HCT116 (cell line): ENCODE measurements around the gene LDAH. TPM values are rescaled to one million over a fixed set of nuclear protein-coding genes. Genes with fewer than 3 reads are reported as not detected.

Source experiments
- ATAC-seq: fragments of 200-7000 bp; cut with Tn5 transposase; 2 replicates; pipeline ENCODE4 v1.9.1; 2020; ENCODE audit warnings: mild to moderate bottlenecking, moderate library complexity
- BruUV-seq: library from RNA; stranded (reverse); fragments of 400-500 nt; replicated peaks from 2 replicates; lab custom pipeline; 2021; lab: Mats Ljungman, UMichigan
- CTCF ChIA-PET: fragments of 300-600 bp; sonication (Branson Sonifier 250); formaldehyde crosslinking; loops from one replicate; lab custom pipeline; 2021; ENCODE audit warnings: antibody characterized with exemption; lab: Charles Lee
- POLR2A ChIA-PET: fragments of 300-600, 350-600 bp; sonication (Branson Sonifier 250); formaldehyde crosslinking; loops from one replicate; lab custom pipeline; 2021; ENCODE audit warnings: antibody characterized with exemption; lab: Charles Lee
- RAD21 ChIA-PET, 2 experiments: fragments of 300-600 bp; sonication (Branson Sonifier 250); formaldehyde crosslinking; loops; one replicate each; lab custom pipeline; 2023; ENCODE audit warnings: low total read pairs in 2 of 2; ENCODE audit not compliant: uncharacterized antibody in 2 of 2, unreplicated experiment in 2 of 2, low non-redundant PET in 1 of 2; lab: Charles Lee
- DNase-seq: peaks from one replicate; pipeline ENCODE4 v3.0.0-alpha.2; 2010; ENCODE audit warnings: low read depth, low spot score
- H2AFZ ChIP-seq: fragments of 200-600 bp; shearing (Covaris generic), sonication (generic); 2 replicates; pipeline ENCODE4 v1.6.1; 2017; ENCODE audit warnings: low read depth, mixed run types, mixed read lengths, antibody characterized with exemption, low read length; ENCODE audit not compliant: poor library complexity, severe bottlenecking
- H3K27ac ChIP-seq: 2 replicates; pipeline ENCODE4 v1.5.1; 2012; ENCODE audit warnings: low read depth, low read length
- H3K27me3 ChIP-seq: fragments of 200-600 bp; sonication (generic); 2 replicates; pipeline ENCODE4 v1.6.1; 2016; ENCODE audit warnings: mixed run types, low read length, mixed read lengths; ENCODE audit not compliant: insufficient read depth
- H3K36me3 ChIP-seq, 2 experiments: fragments of 200-500 bp in 1 of 2; fragments of 200-600 bp in 1 of 2; sonication (Bioruptor generic) in 1 of 2; sonication (generic) in 1 of 2; 2 replicates each; pipeline versions ENCODE4 v1.5.1 to v1.6.1; 2014 to 2016; ENCODE audit warnings: low read length in 2 of 2, inconsistent platforms in 1 of 2, mixed read lengths in 1 of 2, mixed run types in 1 of 2; ENCODE audit not compliant: insufficient read depth in 2 of 2, control insufficient read depth in 1 of 2
- H3K4me1 ChIP-seq, 2 experiments: fragments of 200-600 bp in 1 of 2; sonication (generic) in 1 of 2; 2 replicates each; pipeline versions ENCODE4 v1.5.1 to v1.6.1; 2012 to 2017; ENCODE audit warnings: low read length in 2 of 2, inconsistent platforms in 1 of 2, mild to moderate bottlenecking in 1 of 2, mixed read lengths in 1 of 2, mixed run types in 1 of 2, moderate library complexity in 1 of 2; ENCODE audit not compliant: insufficient read depth in 2 of 2, control insufficient read depth in 1 of 2
- H3K4me2 ChIP-seq: fragments of 200-600 bp; sonication (generic); 2 replicates; pipeline ENCODE4 v1.6.1; 2017; ENCODE audit warnings: mixed run types, low read length, mixed read lengths
- H3K4me3 ChIP-seq, 2 experiments: fragments of 200-600 bp in 1 of 2; sonication (generic) in 1 of 2; replicated peaks in 1 of 2; 2 replicates each; pipeline ENCODE4 v1.5.1; 2011 to 2016; ENCODE audit warnings: low read length in 2 of 2, control low read depth in 1 of 2, low read depth in 1 of 2, mild to moderate bottlenecking in 1 of 2, mixed read lengths in 1 of 2, mixed run types in 1 of 2
- H3K79me2 ChIP-seq: fragments of 200-600 bp; sonication (generic); 2 replicates; pipeline ENCODE4 v1.6.1; 2017; ENCODE audit warnings: mild to moderate bottlenecking, mixed run types, low read length, moderate library complexity, mixed read lengths; ENCODE audit not compliant: insufficient read depth
- H3K9ac ChIP-seq: fragments of 200-600 bp; sonication (generic); 2 replicates; pipeline ENCODE4 v1.6.1; 2016; ENCODE audit warnings: low read length, mixed read lengths
- H3K9me2 ChIP-seq: fragments of 200-600 bp; sonication (generic), shearing (Covaris generic); 2 replicates; pipeline ENCODE4 v1.6.1; 2017; ENCODE audit warnings: mixed run types, mild to moderate bottlenecking, moderate library complexity; ENCODE audit not compliant: insufficient read depth
- H3K9me3 ChIP-seq, 2 experiments: fragments of 200-500 bp in 1 of 2; fragments of 200-600 bp in 1 of 2; sonication (Bioruptor generic) in 1 of 2; sonication (generic) in 1 of 2; 2 replicates each; pipeline ENCODE4 v1.6.1; 2014 to 2017; ENCODE audit warnings: low read length in 2 of 2, mixed read lengths in 2 of 2, inconsistent platforms in 1 of 2, low read depth in 1 of 2, mild to moderate bottlenecking in 1 of 2, mixed run types in 1 of 2, moderate library complexity in 1 of 2; ENCODE audit not compliant: control insufficient read depth in 1 of 2, insufficient read depth in 1 of 2
- H4K20me1 ChIP-seq: fragments of 200-600 bp; sonication (generic), shearing (Covaris generic); 2 replicates; pipeline ENCODE4 v1.6.1; 2017; ENCODE audit warnings: mixed run types, mild to moderate bottlenecking, moderate library complexity; ENCODE audit not compliant: insufficient read depth
- CEBPB ChIP-seq: IDR thresholded peaks from 2 replicates; pipeline ENCODE4 v1.6.1; 2012; ENCODE audit warnings: low read depth
- ELF1 ChIP-seq: IDR thresholded peaks from 2 replicates; pipeline ENCODE4 v1.6.1; 2012; ENCODE audit warnings: low read depth, borderline replicate concordance
- EZH2 ChIP-seq: fragments of 200-600 bp; sonication (generic); IDR thresholded peaks from 2 replicates; pipeline ENCODE4 v1.6.1; 2017; ENCODE audit warnings: antibody characterized with exemption, mixed run types
- FOSL1 ChIP-seq: IDR thresholded peaks from 2 replicates; pipeline ENCODE4 v1.6.1; 2012; ENCODE audit warnings: low read depth
- POLR2AphosphoS5 ChIP-seq: IDR thresholded peaks from 2 replicates; pipeline ENCODE4 v1.6.1; 2011; ENCODE audit warnings: mild to moderate bottlenecking, low read depth, low read length, moderate library complexity
- YY1 ChIP-seq: IDR thresholded peaks from 2 replicates; pipeline ENCODE4 v1.6.1; 2011; ENCODE audit warnings: low read length, low read depth, moderate library complexity, mild to moderate bottlenecking; ENCODE audit not compliant: insufficient replicate concordance; ENCODE audit errors: extremely low read depth
- intact Hi-C: fragments of 100-400 bp; cut with micrococcal nuclease; formaldehyde crosslinking; loops from 2 replicates; pipeline ENCODE4 v1.10.0; 2022
- total RNA-seq: library from RNA; stranded (reverse); gene quantifications from one replicate; pipeline ENCODE4 v1.2.1, GENCODE V29; 2021; ENCODE audit not compliant: unreplicated experiment
- TF ChIP-seq, protein P1 (sequence below): IDR thresholded peaks from 2 replicates; pipeline ENCODE4 v1.6.1; 2011; ENCODE audit warnings: mild to moderate bottlenecking, low read length, moderate library complexity; ENCODE audit not compliant: insufficient replicate concordance; ENCODE audit errors: extremely low read depth
- TF ChIP-seq, protein P2 (sequence below): IDR thresholded peaks from 2 replicates; pipeline ENCODE4 v1.6.1; 2012

The LDAH gene
- total RNA-seq, 1 experiment from 2014 or later = 25.7 TPM

DNA sequence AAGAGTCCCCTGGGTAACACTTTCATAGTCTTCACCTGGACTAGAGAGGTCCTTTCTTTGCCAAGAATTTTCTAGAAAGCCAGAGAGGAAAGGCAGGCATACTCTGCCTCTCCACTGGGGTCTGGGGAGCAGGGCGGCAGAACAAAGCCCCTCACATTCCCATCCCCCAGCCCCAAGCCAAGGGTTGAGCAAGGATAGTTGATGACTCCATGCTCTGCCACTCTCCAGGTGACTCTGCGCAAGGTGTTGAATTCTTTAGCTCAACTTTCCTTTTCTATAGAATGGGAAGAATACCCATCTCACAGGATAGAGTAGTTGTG, 158.9 kb downstream of the LDAH start:
- ChIA-PET RAD21 (no interaction called here), POLR2A (no interaction called here), CTCF (no interaction called here)
- TF ChIP-seq CEBPB = no peak
- TF ChIP-seq YY1 = no peak
- TF ChIP-seq EZH2 = no peak
- TF ChIP-seq ELF1 = no peak
- TF ChIP-seq, protein P1, sequence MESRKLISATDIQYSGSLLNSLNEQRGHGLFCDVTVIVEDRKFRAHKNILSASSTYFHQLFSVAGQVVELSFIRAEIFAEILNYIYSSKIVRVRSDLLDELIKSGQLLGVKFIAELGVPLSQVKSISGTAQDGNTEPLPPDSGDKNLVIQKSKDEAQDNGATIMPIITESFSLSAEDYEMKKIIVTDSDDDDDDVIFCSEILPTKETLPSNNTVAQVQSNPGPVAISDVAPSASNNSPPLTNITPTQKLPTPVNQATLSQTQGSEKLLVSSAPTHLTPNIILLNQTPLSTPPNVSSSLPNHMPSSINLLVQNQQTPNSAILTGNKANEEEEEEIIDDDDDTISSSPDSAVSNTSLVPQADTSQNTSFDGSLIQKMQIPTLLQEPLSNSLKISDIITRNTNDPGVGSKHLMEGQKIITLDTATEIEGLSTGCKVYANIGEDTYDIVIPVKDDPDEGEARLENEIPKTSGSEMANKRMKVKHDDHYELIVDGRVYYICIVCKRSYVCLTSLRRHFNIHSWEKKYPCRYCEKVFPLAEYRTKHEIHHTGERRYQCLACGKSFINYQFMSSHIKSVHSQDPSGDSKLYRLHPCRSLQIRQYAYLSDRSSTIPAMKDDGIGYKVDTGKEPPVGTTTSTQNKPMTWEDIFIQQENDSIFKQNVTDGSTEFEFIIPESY = no peak
- TF ChIP-seq, protein P2, sequence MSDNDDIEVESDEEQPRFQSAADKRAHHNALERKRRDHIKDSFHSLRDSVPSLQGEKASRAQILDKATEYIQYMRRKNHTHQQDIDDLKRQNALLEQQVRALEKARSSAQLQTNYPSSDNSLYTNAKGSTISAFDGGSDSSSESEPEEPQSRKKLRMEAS = no peak
- TF ChIP-seq POLR2AphosphoS5 = no peak
- TF ChIP-seq FOSL1 = no peak
- H3K27me3 ChIP-seq = peaks cover 35% of the 10 kb centered on the region
- no peak overlapping the region for H3K27ac ChIP-seq
- H3K4me2 ChIP-seq = no peak overlapping the region
- DNase-seq (no peak), ATAC-seq (no peak)
- no peaks in the 10 kb centered on the region for H3K36me3 ChIP-seq
- no peak overlapping the region for H2AFZ ChIP-seq
- H3K9me2 ChIP-seq = no peaks in the 10 kb centered on the region
- intact Hi-C loops = no loop called here
- BruUV-seq = no TSS peak
- H3K4me3 ChIP-seq = no peak overlapping the region
- H3K4me1 ChIP-seq = peaks cover 0 to 4% of the 10 kb centered on the region in 2 experiments; a peak in 1 of 4 replicates
- no peak overlapping the region for H3K9ac ChIP-seq
- H3K9me3 ChIP-seq = no peaks in the 10 kb centered on the region
- no peaks in the 10 kb centered on the region for H3K79me2 ChIP-seq
- H4K20me1 ChIP-seq = no peaks in the 10 kb centered on the region
